IPS-18a (cell line): ENCODE results near the gene C5orf47.
"Not testable (repeated sequence)": the region's sequence is repeated elsewhere in the genome, so short reads cannot be mapped to it uniquely, and the experiment has no call there.

ENCODE experiments used
- H3K27ac ChIP-seq: one replicate; pipeline ENCODE4 v1.5.1; 2013; ENCODE audit warnings: low read length
- H3K27me3 ChIP-seq: one replicate; pipeline ENCODE4 v1.6.1; 2013; ENCODE audit warnings: mild to moderate bottlenecking, low read length; ENCODE audit not compliant: control insufficient read depth, insufficient read depth
- H3K36me3 ChIP-seq: one replicate; pipeline ENCODE4 v1.6.1; 2013; ENCODE audit warnings: low read depth, low read length; ENCODE audit not compliant: control insufficient read depth
- H3K4me1 ChIP-seq: one replicate; pipeline ENCODE4 v1.6.1; 2013; ENCODE audit warnings: low read depth, low read length; ENCODE audit not compliant: control insufficient read depth
- H3K4me3 ChIP-seq: one replicate; pipeline ENCODE4 v1.5.1; 2013; ENCODE audit warnings: low read length
- H3K9ac ChIP-seq: one replicate; pipeline ENCODE4 v1.6.1; 2013; ENCODE audit warnings: mild to moderate bottlenecking, low read length, moderate library complexity
- H3K9me3 ChIP-seq: one replicate; pipeline ENCODE4 v1.6.1; 2013; ENCODE audit warnings: low read depth, low read length; ENCODE audit not compliant: control insufficient read depth

The C5orf47 gene

GRCh38 chr5:174008922-174009321 lies 20.0 kb downstream of the C5orf47 start:
- H3K4me1 ChIP-seq = no peaks in the 10 kb centered on the region
- H3K36me3 ChIP-seq = no peaks in the 10 kb centered on the region
- H3K27ac ChIP-seq = no peak overlapping the region
- H3K27me3 ChIP-seq = no peaks in the 10 kb centered on the region
- no peaks in the 10 kb centered on the region for H3K9me3 ChIP-seq
- H3K9ac ChIP-seq = no peak overlapping the region
- no peak overlapping the region for H3K4me3 ChIP-seq

GRCh38 chr5:174010365-174010764 lies 21.4 kb downstream of the C5orf47 start:
- H3K4me1 ChIP-seq = no peaks in the 10 kb centered on the region
- no peaks in the 10 kb centered on the region for H3K27me3 ChIP-seq
- H3K4me3 ChIP-seq = no peak overlapping the region
- no peak overlapping the region for H3K27ac ChIP-seq
- no peaks in the 10 kb centered on the region for H3K9me3 ChIP-seq
- no peak overlapping the region for H3K9ac ChIP-seq
- H3K36me3 ChIP-seq = no peaks in the 10 kb centered on the region

GRCh38 chr5:174011441-174011840 lies 22.5 kb downstream of the C5orf47 start:
- H3K27ac ChIP-seq = no peak overlapping the region
- no peak overlapping the region for H3K4me3 ChIP-seq
- no peaks in the 10 kb centered on the region for H3K4me1 ChIP-seq
- no peaks in the 10 kb centered on the region for H3K9me3 ChIP-seq
- H3K36me3 ChIP-seq = no peaks in the 10 kb centered on the region
- no peak overlapping the region for H3K9ac ChIP-seq
- no peaks in the 10 kb centered on the region for H3K27me3 ChIP-seq

GRCh38 chr5:174020069-174020927 lies 31.3 kb downstream of the C5orf47 start:
- H3K9ac ChIP-seq = peak overlapping the region; percentile 56
- not testable (repeated sequence) for H3K36me3 ChIP-seq, H3K27ac ChIP-seq, H3K4me1 ChIP-seq, H3K9me3 ChIP-seq, H3K27me3 ChIP-seq
- peak overlapping the region; percentile 48 for H3K4me3 ChIP-seq

GRCh38 chr5:174020928-174021304 lies 31.9 kb downstream of the C5orf47 start:
- no peak overlapping the region for H3K27ac ChIP-seq
- no peaks in the 10 kb centered on the region for H3K36me3 ChIP-seq
- H3K4me3 ChIP-seq = no peak overlapping the region
- H3K4me1 ChIP-seq = peaks cover 10% of the 10 kb centered on the region
- no peaks in the 10 kb centered on the region for H3K27me3 ChIP-seq
- no peaks in the 10 kb centered on the region for H3K9me3 ChIP-seq
- no peak overlapping the region for H3K9ac ChIP-seq

GRCh38 chr5:174022384-174023095 lies 33.6 kb downstream of the C5orf47 start:
- Histone ChIP-seq H3K36me3 (no peaks in the 10 kb centered on the region), H3K9ac (no peak overlapping the region), H3K4me3 (no peak overlapping the region), H3K9me3 (no peaks in the 10 kb centered on the region), H3K4me1 (peaks cover 10% of the 10 kb centered on the region), H3K27me3 (no peaks in the 10 kb centered on the region), H3K27ac (no peak overlapping the region)

- no peak overlapping the region for H3K4me3 ChIP-seq
- no peaks in the 10 kb centered on the region for H3K36me3 ChIP-seq
- H3K27ac ChIP-seq = no peak overlapping the region
- H3K27me3 ChIP-seq = no peaks in the 10 kb centered on the region
- H3K4me1 ChIP-seq = no peaks in the 10 kb centered on the region
- no peak overlapping the region for H3K9ac ChIP-seq
- no peaks in the 10 kb centered on the region for H3K9me3 ChIP-seq
Measured at GRCh38 chr5:174030286-174030685, 41.3 kb downstream of the C5orf47 start.

GRCh38 chr5:174044466-174045254 lies 55.7 kb downstream of the C5orf47 start:
- no peak overlapping the region for H3K4me3 ChIP-seq

GRCh38 chr5:174045470-174046025 lies 56.6 kb downstream of the C5orf47 start, which contains the start of gene NSG2:
Gene NSG2 (plus strand): TSS chr5:174045706. CDS start chr5:174046756, 1,050 bp downstream.
- no peak within 1 kb of the TSS for H3K4me3 ChIP-seq
- no peak within 1 kb of the TSS for H3K9ac ChIP-seq
- no peak within 1 kb of the TSS for H3K27ac ChIP-seq
- no peaks in the 10 kb centered on the region for H3K36me3 ChIP-seq
- H3K27me3 ChIP-seq = no peaks in the 10 kb centered on the region
- H3K9me3 ChIP-seq = no peaks in the 10 kb centered on the region
- no peaks in the 10 kb centered on the region for H3K4me1 ChIP-seq

More at GRCh38 chr5:174044466-174045254, 55.7 kb downstream of the C5orf47 start:
- no peak overlapping the region for H3K27ac ChIP-seq
- H3K36me3 ChIP-seq = no peaks in the 10 kb centered on the region
- H3K27me3 ChIP-seq = no peaks in the 10 kb centered on the region
- H3K9me3 ChIP-seq = no peaks in the 10 kb centered on the region
- H3K9ac ChIP-seq = no peak overlapping the region
- no peaks in the 10 kb centered on the region for H3K4me1 ChIP-seq

- no peaks in the 10 kb centered on the region for H3K9me3 ChIP-seq
- no peak overlapping the region for H3K9ac ChIP-seq
- H3K4me1 ChIP-seq = no peaks in the 10 kb centered on the region
- H3K4me3 ChIP-seq = no peak overlapping the region
- no peaks in the 10 kb centered on the region for H3K36me3 ChIP-seq
- no peak overlapping the region for H3K27ac ChIP-seq
- H3K27me3 ChIP-seq = no peaks in the 10 kb centered on the region
Measured at GRCh38 chr5:174046558-174046957, 57.6 kb downstream of the C5orf47 start.

GRCh38 chr5:174047472-174048099 lies 58.6 kb downstream of the C5orf47 start:
- Histone ChIP-seq H3K9ac (no peak overlapping the region), H3K4me3 (no peak overlapping the region), H3K9me3 (no peaks in the 10 kb centered on the region), H3K36me3 (no peaks in the 10 kb centered on the region), H3K27me3 (no peaks in the 10 kb centered on the region), H3K4me1 (no peaks in the 10 kb centered on the region), H3K27ac (no peak overlapping the region)
